ENCODE results near the gene JPH3. TPM values are rescaled to one million over a fixed set of nuclear protein-coding genes. Genes with fewer than 3 reads are reported as not detected.

The JPH3 gene
- total RNA-seq, 6 donors from 2014 or later, result 0.24 TPM; not detected in 5

DNA sequence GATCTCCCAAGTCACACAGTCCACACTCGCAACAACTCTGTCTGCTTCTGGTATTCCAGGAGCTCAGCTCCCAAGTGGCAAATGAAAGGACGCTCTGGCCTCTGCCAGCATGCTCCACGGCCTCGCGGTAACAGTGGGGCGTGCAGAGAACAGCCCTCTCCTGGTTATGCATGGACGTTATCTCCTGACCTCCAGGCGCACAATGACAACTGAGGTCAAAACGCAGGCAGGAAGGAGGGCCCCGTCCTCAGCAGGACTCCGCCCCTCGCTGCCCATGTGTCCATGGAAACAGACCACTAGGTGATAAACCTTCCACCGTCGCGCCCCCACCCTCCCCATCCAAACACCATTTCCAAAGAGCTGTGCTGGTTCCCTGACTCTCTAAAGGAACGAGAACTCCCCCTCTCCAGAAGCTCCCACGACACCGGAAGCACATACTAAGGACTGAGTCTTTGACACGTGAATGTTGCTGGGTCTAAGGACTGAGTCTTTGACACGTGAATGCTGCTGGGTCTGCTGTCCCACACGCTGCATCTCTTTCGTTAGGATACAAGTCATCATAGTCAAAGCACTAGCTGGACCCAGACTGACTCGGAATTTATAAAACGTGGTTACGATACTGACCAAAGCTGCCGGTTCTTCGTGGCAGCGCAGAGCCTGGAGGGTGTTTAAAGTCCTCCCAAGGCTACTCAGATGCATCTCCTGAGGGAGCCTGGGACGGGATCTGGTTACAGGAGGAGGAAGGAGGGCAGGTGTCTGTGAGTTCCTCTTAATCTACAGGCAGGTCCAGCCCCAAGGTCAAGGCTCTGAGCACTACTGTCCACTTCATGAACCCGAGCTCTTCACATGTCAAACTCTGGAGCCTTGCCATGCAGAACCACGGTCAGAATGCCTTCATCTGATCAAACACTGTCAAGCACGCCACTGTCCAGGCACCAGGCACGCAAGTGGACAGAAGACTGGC is 119.6 kb downstream of the JPH3 start:
- no peak overlapping the region for H3K4me3 ChIP-seq
- WGBS, 2 donors, result 90% methylated on average over 24 to 32 of the region's 33 CpGs
- no peaks in the 10 kb centered on the region for H3K9me3 ChIP-seq
- no peaks in the 10 kb centered on the region for H3K27me3 ChIP-seq
- peaks cover 7 to 26% (median 9%) of the 10 kb centered on the region in 4 donors for H3K4me1 ChIP-seq
- H3K36me3 ChIP-seq, result peaks cover 2 to 38% (median 23%) of the 10 kb centered on the region in 4 donors
- ATAC-seq (ENCODE audit: low FRiP score in 2 of 2), result no peak
- no peak for TF ChIP-seq CTCF (IDR thresholded peaks at IDR 0.05)
- no peak for TF ChIP-seq POLR2A (IDR thresholded peaks at IDR 0.05)
- no peak for TF ChIP-seq EP300 (IDR thresholded peaks at IDR 0.05)
- no peak for TF ChIP-seq POLR2AphosphoS5 (IDR thresholded peaks at IDR 0.05)
- H3K27ac ChIP-seq, result no peak overlapping the region
- no peak for DNase-seq

GRCh38 chr16:87722590-87723225 is 120.4 kb downstream of the JPH3 start:
- TF ChIP-seq EP300 (IDR thresholded peaks at IDR 0.05), result no peak
- no peak for TF ChIP-seq POLR2A (IDR thresholded peaks at IDR 0.05)
- TF ChIP-seq POLR2AphosphoS5 (IDR thresholded peaks at IDR 0.05), result no peak
- no peak for TF ChIP-seq CTCF (IDR thresholded peaks at IDR 0.05)
- Histone ChIP-seq H3K4me1 (peaks cover 7 to 26% (median 9%) of the 10 kb centered on the region in 4 donors), H3K27me3 (no peaks in the 10 kb centered on the region), H3K27ac (no peak overlapping the region), H3K36me3 (peaks cover 2 to 40% (median 27%) of the 10 kb centered on the region in 4 donors), H3K9me3 (no peaks in the 10 kb centered on the region), H3K4me3 (no peak overlapping the region)
- no peak for DNase-seq
- 95 to 96% methylated on average over 13 to 19 of the region's 19 CpGs for WGBS, 2 donors
- peak in 1 of 2 donors; percentile 20 for ATAC-seq (ENCODE audit: low FRiP score in 2 of 2)

DNA sequence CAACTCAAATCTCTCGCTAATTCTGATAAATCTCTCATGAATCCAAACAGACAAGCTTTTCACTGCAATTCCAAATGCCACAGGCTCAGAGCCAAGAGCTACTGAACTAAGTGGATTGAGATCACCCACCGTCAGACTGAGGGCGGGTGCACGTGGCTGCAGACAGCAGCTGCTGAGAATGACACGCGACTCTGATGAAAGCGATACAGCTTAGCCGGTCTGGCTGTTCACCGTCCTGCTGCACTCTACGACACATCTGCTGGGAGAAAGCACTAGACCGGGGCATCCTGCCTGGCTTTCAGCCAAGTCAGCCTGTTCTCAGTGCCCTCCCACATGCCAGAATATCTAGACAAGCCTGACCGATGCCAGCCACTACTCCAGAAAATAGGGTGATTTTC is 120.9 kb downstream of the JPH3 start:
- ATAC-seq (ENCODE audit: low FRiP score in 2 of 2) (no peak), DNase-seq (peak in 1 of 2 donors; percentile 59)
- TF ChIP-seq EP300 (IDR thresholded peaks at IDR 0.05), result no peak
- no peak for TF ChIP-seq CTCF (IDR thresholded peaks at IDR 0.05)
- no peak for TF ChIP-seq POLR2AphosphoS5 (IDR thresholded peaks at IDR 0.05)
- TF ChIP-seq POLR2A (IDR thresholded peaks at IDR 0.05), result no peak
- H3K36me3 ChIP-seq, result peaks cover 2 to 39% (median 28%) of the 10 kb centered on the region in 4 donors
- no peak overlapping the region for H3K27ac ChIP-seq
- H3K9me3 ChIP-seq, result no peaks in the 10 kb centered on the region
- peaks cover 7 to 26% (median 9%) of the 10 kb centered on the region in 4 donors for H3K4me1 ChIP-seq
- no peak overlapping the region for H3K4me3 ChIP-seq
- WGBS, 2 donors, result 34 to 43% methylated on average over 5 to 12 of the region's 12 CpGs
- no peaks in the 10 kb centered on the region for H3K27me3 ChIP-seq

GRCh38 chr16:87724490-87725291 is 122.4 kb downstream of the JPH3 start:
- ATAC-seq (ENCODE audit: low FRiP score in 2 of 2) (no peak), DNase-seq (no peak)
- H3K27me3 ChIP-seq, result no peaks in the 10 kb centered on the region
- peaks cover 7 to 26% (median 9%) of the 10 kb centered on the region in 4 donors for H3K4me1 ChIP-seq
- no peak overlapping the region for H3K4me3 ChIP-seq
- H3K9me3 ChIP-seq, result no peaks in the 10 kb centered on the region
- H3K27ac ChIP-seq, result no peak overlapping the region
- WGBS, 2 donors, result 86% methylated on average over 19 of the region's 19 CpGs
- no peak for TF ChIP-seq POLR2AphosphoS5 (IDR thresholded peaks at IDR 0.05)
- no peak for TF ChIP-seq EP300 (IDR thresholded peaks at IDR 0.05)
- no peak for TF ChIP-seq CTCF (IDR thresholded peaks at IDR 0.05)
- TF ChIP-seq POLR2A (IDR thresholded peaks at IDR 0.05), result no peak
- peaks cover 2 to 46% (median 36%) of the 10 kb centered on the region in 4 donors for H3K36me3 ChIP-seq
